Coronary artery (tissue), 2 donors: ENCODE measurements around the gene GAP43.
"Not testable (repeated sequence)": the region's sequence is repeated elsewhere in the genome, so short reads cannot be mapped to it uniquely, and the experiment has no call there.

Source experiments
- DNase-seq: peaks from one replicate; pipeline ENCODE4 v3.0.0-alpha.2; 2017; ENCODE audit warnings: low spot score
- H3K27ac ChIP-seq, 2 donors: fragments of 200-600 bp; sonication (generic); one replicate each; pipeline ENCODE4 v1.5.1; 2016 to 2019
- H3K4me3 ChIP-seq: fragments of 200-600 bp; sonication (generic); 2 replicates; pipeline ENCODE4 v1.5.1; 2016; ENCODE audit warnings: mild to moderate bottlenecking, moderate library complexity
- CTCF ChIP-seq: fragments of 200-600 bp; sonication (generic); IDR thresholded peaks from one replicate; pipeline ENCODE4 v1.5.1; 2019; ENCODE audit warnings: antibody characterized with exemption

The GAP43 gene

GRCh38 chr3:115712871-115713270, 89.6 kb downstream of the GAP43 start:
- no peak overlapping the region for H3K4me3 ChIP-seq
- no peak overlapping the region for H3K27ac ChIP-seq
- DNase-seq = no peak
- no peak for TF ChIP-seq CTCF

- TF ChIP-seq CTCF = no peak
- Histone ChIP-seq H3K27ac (no peak overlapping the region), H3K4me3 (no peak overlapping the region)
- DNase-seq = no peak
Measured at GRCh38 chr3:115713284-115713683, 90.0 kb downstream of the GAP43 start.

GRCh38 chr3:115715241-115715745, 92.0 kb downstream of the GAP43 start:
- no peak for TF ChIP-seq CTCF
- DNase-seq = no peak

GRCh38 chr3:115720983-115721382, 97.7 kb downstream of the GAP43 start:
- TF ChIP-seq CTCF = no peak
- Histone ChIP-seq H3K4me3 (no peak overlapping the region), H3K27ac (no peak overlapping the region)
- DNase-seq = no peak

More at GRCh38 chr3:115715241-115715745, 92.0 kb downstream of the GAP43 start:
- Histone ChIP-seq H3K27ac (no peak overlapping the region), H3K4me3 (no peak overlapping the region)

GRCh38 chr3:115725800-115726199, 102.5 kb downstream of the GAP43 start:
- no peak overlapping the region for H3K4me3 ChIP-seq
- no peak for DNase-seq
- H3K27ac ChIP-seq = no peak overlapping the region
- TF ChIP-seq CTCF = no peak

GRCh38 chr3:115727135-115727534, 103.8 kb downstream of the GAP43 start:
- DNase-seq = no peak
- no peak overlapping the region for H3K27ac ChIP-seq
- TF ChIP-seq CTCF = no peak
- H3K4me3 ChIP-seq = no peak overlapping the region

- no peak for DNase-seq
- TF ChIP-seq CTCF = no peak
- H3K27ac ChIP-seq = no peak overlapping the region
- H3K4me3 ChIP-seq = no peak overlapping the region
Measured at GRCh38 chr3:115728013-115728412, 104.7 kb downstream of the GAP43 start.

- DNase-seq, H3K27ac ChIP-seq, H3K4me3 ChIP-seq: not testable (repeated sequence)
Measured at GRCh38 chr3:115736341-115736740, 113.0 kb downstream of the GAP43 start.
